HEK293 (cell line): ENCODE data around the gene SLC25A18.
A peak's percentile ranks its signal among the peaks of the same experiment; 100 is the strongest.

Experiments used
- CTCF ChIA-PET: fragments of 350-600 bp; formaldehyde crosslinking; extraction: SDS; loops from one replicate; lab custom pipeline; 2021; ENCODE audit warnings: antibody characterized with exemption; lab: Yijun Ruan, JAX
- POLR2A ChIA-PET: fragments of 300-600 bp; formaldehyde crosslinking; extraction: SDS; loops from one replicate; lab custom pipeline; 2020; ENCODE audit warnings: antibody characterized with exemption, inconsistent platforms; lab: Yijun Ruan, JAX
- H3K27ac ChIP-seq: fragments of 200-500 bp; sonication (Bioruptor generic); 2 replicates; pipeline ENCODE4 v1.5.1; 2014; ENCODE audit warnings: low read depth, low read length, control low read depth, inconsistent platforms; ENCODE audit errors: extremely low read depth
- H3K36me3 ChIP-seq, 2 experiments: fragments of 200-500 bp in 1 of 2; sonication (Bioruptor generic) in 1 of 2; 1 replicate in 1 of 2; 2 replicates in 1 of 2; pipeline ENCODE4 v1.5.1; 2014 to 2017; ENCODE audit warnings: inconsistent platforms in 2 of 2, low read length in 2 of 2; ENCODE audit not compliant: control insufficient read depth in 2 of 2, insufficient read depth in 1 of 2
- H3K4me1 ChIP-seq: fragments of 200-500 bp; sonication (Bioruptor generic); 2 replicates; pipeline ENCODE4 v1.5.1; 2014; ENCODE audit warnings: mild to moderate bottlenecking, low read length, inconsistent platforms; ENCODE audit not compliant: control insufficient read depth, insufficient read depth
- H3K4me3 ChIP-seq: 2 replicates; pipeline ENCODE4 v1.5.1; 2011; ENCODE audit warnings: low read depth, mild to moderate bottlenecking, control low read depth, low read length, moderate library complexity
- H3K9me3 ChIP-seq: fragments of 200-500 bp; sonication (Bioruptor generic); 2 replicates; pipeline ENCODE4 v1.5.1; 2014; ENCODE audit warnings: low read depth, low read length, inconsistent platforms; ENCODE audit not compliant: control insufficient read depth, insufficient read depth
- BCL11A ChIP-seq: fragments of 450-650 bp; formaldehyde crosslinking; IDR thresholded peaks from 2 replicates; pipeline ENCODE4 v1.5.1; 2016; ENCODE audit warnings: low read depth, missing biosample characterization, missing genetic modification characterization
- EGR2 ChIP-seq: fragments of 450-650 bp; formaldehyde crosslinking; IDR thresholded peaks from 2 replicates; pipeline ENCODE4 v1.5.1; 2016; ENCODE audit warnings: low read depth, missing biosample characterization, missing genetic modification characterization
- HIC1 ChIP-seq: fragments of 450-650 bp; formaldehyde crosslinking; IDR thresholded peaks from 2 replicates; pipeline ENCODE4 v1.5.1; 2016; ENCODE audit warnings: missing biosample characterization, missing genetic modification characterization
- HOXA7 ChIP-seq: sonication (generic); formaldehyde crosslinking; IDR thresholded peaks from 2 replicates; pipeline ENCODE4 v1.8.1; 2022; ENCODE audit warnings: missing genetic modification reagents, borderline replicate concordance
- HOXC10 ChIP-seq: sonication (generic); formaldehyde crosslinking; IDR thresholded peaks from 2 replicates; pipeline ENCODE4 v1.8.1; 2023; ENCODE audit warnings: mild to moderate bottlenecking, missing genetic modification reagents
- KLF8 ChIP-seq: fragments of 450-650 bp; formaldehyde crosslinking; IDR thresholded peaks from 2 replicates; pipeline ENCODE4 v1.5.1; 2016; ENCODE audit warnings: missing biosample characterization, missing genetic modification characterization
- SP7 ChIP-seq: fragments of 450-650 bp; formaldehyde crosslinking; IDR thresholded peaks from 2 replicates; pipeline ENCODE4 v1.5.1; 2016; ENCODE audit warnings: missing biosample characterization, missing genetic modification characterization
- ZBTB44 ChIP-seq: fragments of 450-650 bp; IDR thresholded peaks from 2 replicates; pipeline ENCODE4 v1.5.1; 2018; ENCODE audit warnings: missing biosample characterization, mild to moderate bottlenecking, missing genetic modification characterization
- ZBTB49 ChIP-seq: fragments of 450-650 bp; formaldehyde crosslinking; IDR thresholded peaks from 2 replicates; pipeline ENCODE4 v1.5.1; 2016; ENCODE audit warnings: missing biosample characterization, missing genetic modification characterization, low read depth
- ZFHX2 ChIP-seq: fragments of 450-650 bp; formaldehyde crosslinking; conservative IDR thresholded peaks from 2 replicates; pipeline ENCODE4 v1.5.1; 2016; ENCODE audit warnings: missing biosample characterization, missing genetic modification characterization
- ZNF214 ChIP-seq: fragments of 450-650 bp; formaldehyde crosslinking; IDR thresholded peaks from 2 replicates; pipeline ENCODE4 v1.5.1; 2017; ENCODE audit warnings: missing biosample characterization, mild to moderate bottlenecking, missing genetic modification characterization, borderline replicate concordance
- ZNF24 ChIP-seq: fragments of 450-650 bp; formaldehyde crosslinking; IDR thresholded peaks from 2 replicates; pipeline ENCODE4 v1.5.1; 2016; ENCODE audit warnings: missing biosample characterization, missing genetic modification characterization
- ZNF423 ChIP-seq: fragments of 450-650 bp; formaldehyde crosslinking; IDR thresholded peaks from 2 replicates; pipeline ENCODE4 v1.5.1; 2016; ENCODE audit warnings: missing biosample characterization, missing genetic modification characterization
- ZNF488 ChIP-seq: fragments of 450-650 bp; formaldehyde crosslinking; IDR thresholded peaks from 2 replicates; pipeline ENCODE4 v1.5.1; 2016; ENCODE audit warnings: missing biosample characterization, missing genetic modification characterization
- ZNF654 ChIP-seq: fragments of 450-650 bp; formaldehyde crosslinking; IDR thresholded peaks from 2 replicates; pipeline ENCODE4 v1.5.1; 2016; ENCODE audit warnings: low read depth, missing biosample characterization, missing genetic modification characterization
- ZNF677 ChIP-seq: fragments of 450-650 bp; IDR thresholded peaks from 2 replicates; pipeline ENCODE4 v1.5.0; 2018; ENCODE audit warnings: missing biosample characterization, mild to moderate bottlenecking, missing genetic modification characterization, moderate library complexity
- ZNF830 ChIP-seq: fragments of 450-650 bp; IDR thresholded peaks from 2 replicates; pipeline ENCODE4 v1.5.0; 2018; ENCODE audit warnings: missing biosample characterization, missing genetic modification characterization, low read depth, mild to moderate bottlenecking, moderate library complexity

SLC25A18 gene

GRCh38 chr22:17569971-17570511, 6.7 kb downstream of the SLC25A18 start:
- TF ChIP-seq ZNF677 (tag by site-specific recombination): no peak
- no peak for TF ChIP-seq ZNF654 (tag by site-specific recombination)
- no peak for TF ChIP-seq SP7 (tag by site-specific recombination)
- no peak for TF ChIP-seq HOXA7 (CRISPR knock-in tag)
- no peak for TF ChIP-seq ZBTB49 (tag by site-specific recombination)
- TF ChIP-seq BCL11A (tag by site-specific recombination): no peak
- no peak for TF ChIP-seq ZBTB44 (tag by site-specific recombination)
- TF ChIP-seq HOXC10 (CRISPR knock-in tag): no peak
- no peak for TF ChIP-seq HIC1 (tag by site-specific recombination)
- TF ChIP-seq ZNF830 (tag by site-specific recombination): no peak
- no peak for TF ChIP-seq ZNF423 (tag by site-specific recombination)
- no peak for TF ChIP-seq ZNF214
- Histone ChIP-seq H3K4me1 (peaks cover 6% of the 10 kb centered on the region; the same call in 1 of the 2 replicates), H3K27ac (no peak overlapping the region), H3K4me3 (no peak overlapping the region), H3K9me3 (no peaks in the 10 kb centered on the region), H3K36me3 (no peaks in the 10 kb centered on the region)
- ChIA-PET CTCF (interaction anchor here (0.9 to 1.2 kb wide), 3 partner anchors 9 to 399 kb away, joined by 3 read pairs; no protein-coding TSS in a partner anchor), POLR2A (interaction anchor here (0.6 kb wide), 1 partner anchor 92 kb away, joined by 4 read pairs; no protein-coding TSS in a partner anchor)

GRCh38 chr22:17570851-17571631, 7.7 kb downstream of the SLC25A18 start:
- no peak overlapping the region for H3K27ac ChIP-seq
- POLR2A ChIA-PET: no interaction called here

More at GRCh38 chr22:17570851-17571631, 7.7 kb downstream of the SLC25A18 start:
- Histone ChIP-seq H3K4me3 (no peak overlapping the region), H3K4me1 (peaks cover 6% of the 10 kb centered on the region; the same call in 1 of the 2 replicates), H3K9me3 (no peaks in the 10 kb centered on the region), H3K36me3 (no peaks in the 10 kb centered on the region)
- CTCF ChIA-PET: interaction anchor here (1.0 to 1.2 kb wide), 2 partner anchors 13 to 400 kb away, joined by 3 read pairs; no protein-coding TSS in a partner anchor
- TF ChIP-seq EGR2 (tag by site-specific recombination) (0 out of 2 replicates have a peak, but pooled peaks have one; percentile 38), ZFHX2 (tag by site-specific recombination) (peak; percentile 75), ZNF488 (tag by site-specific recombination) (no peak), ZNF24 (tag by site-specific recombination) (no peak), KLF8 (tag by site-specific recombination) (no peak)
